Measurements from ENCODE around the gene FTSJ3.
A peak's percentile ranks its signal among the peaks of the same experiment; 100 is the strongest.
"Not testable (repeated sequence)": the region's sequence is repeated elsewhere in the genome, so short reads cannot be mapped to it uniquely, and the experiment has no call there.

FTSJ3 gene

GRCh38 chr17:63827002-63827800 is at the start of gene FTSJ3, which contains the start of gene PSMC5:
TSS of gene FTSJ3 (minus strand) at chr17:63827663. CDS start at chr17:63826902, 761 bp downstream.
TSS of gene PSMC5 (plus strand) at chr17:63827431. CDS start at chr17:63827491, 60 bp downstream.
- DNase-seq (ENCODE audit: extremely low read depth, low read depth) = peak; percentile 85
- TF ChIP-seq CTCF (IDR thresholded peaks at IDR 0.05; ENCODE audit: low read depth, low read length, missing control alignments) = peak; percentile 22
- peak within 1 kb of the TSS; percentile 97 for H3K4me3 ChIP-seq (replicated peaks; ENCODE audit: low read depth, low read length)

- not testable (repeated sequence) for H3K4me3 ChIP-seq (replicated peaks; ENCODE audit: low read depth, low read length); DNase-seq (ENCODE audit: extremely low read depth, low read depth)
Measured at GRCh38 chr17:63874693-63875092, 47.2 kb upstream of the FTSJ3 start.

- not testable (repeated sequence) for H3K4me3 ChIP-seq (replicated peaks; ENCODE audit: low read depth, low read length); DNase-seq (ENCODE audit: extremely low read depth, low read depth)
Measured at GRCh38 chr17:63874061-63874626, 46.7 kb upstream of the FTSJ3 start.

- DNase-seq (ENCODE audit: extremely low read depth, low read depth); H3K4me3 ChIP-seq (replicated peaks; ENCODE audit: low read depth, low read length): not testable (repeated sequence)
Measured at GRCh38 chr17:63873577-63873976, 46.1 kb upstream of the FTSJ3 start, which contains the start of gene CSH2. TSS of gene CSH2 (minus strand) at chr17:63873677. CDS start at chr17:63873614, 63 bp downstream.

GRCh38 chr17:63871646-63872365 is 44.3 kb upstream of the FTSJ3 start:
- not testable (repeated sequence) for H3K4me3 ChIP-seq (replicated peaks; ENCODE audit: low read depth, low read length); DNase-seq (ENCODE audit: extremely low read depth, low read depth)

GRCh38 chr17:63870292-63870665 is 42.8 kb upstream of the FTSJ3 start:
- not testable (repeated sequence) for DNase-seq (ENCODE audit: extremely low read depth, low read depth); H3K4me3 ChIP-seq (replicated peaks; ENCODE audit: low read depth, low read length)

GRCh38 chr17:63869491-63870291 is 42.2 kb upstream of the FTSJ3 start:
- not testable (repeated sequence) for DNase-seq (ENCODE audit: extremely low read depth, low read depth); H3K4me3 ChIP-seq (replicated peaks; ENCODE audit: low read depth, low read length)

GRCh38 chr17:63866625-63867024 is 39.2 kb upstream of the FTSJ3 start:
- H3K4me3 ChIP-seq (replicated peaks; ENCODE audit: low read depth, low read length); DNase-seq (ENCODE audit: extremely low read depth, low read depth): not testable (repeated sequence)

- TF ChIP-seq CTCF (IDR thresholded peaks at IDR 0.05; ENCODE audit: low read depth, low read length, missing control alignments) = no peak
- no peak for DNase-seq (ENCODE audit: extremely low read depth, low read depth)
- H3K4me3 ChIP-seq (replicated peaks; ENCODE audit: low read depth, low read length) = no peak overlapping the region
Measured at GRCh38 chr17:63859257-63859656, 31.8 kb upstream of the FTSJ3 start.

- DNase-seq (ENCODE audit: extremely low read depth, low read depth); H3K4me3 ChIP-seq (replicated peaks; ENCODE audit: low read depth, low read length): not testable (repeated sequence)
Measured at GRCh38 chr17:63856425-63856824, 29.0 kb upstream of the FTSJ3 start.

Measured in HFF-Myc (cell line).